GM19463 (cell line): ENCODE results near the gene TRRAP.

Source experiments
- ATAC-seq: cut with Tn5 transposase; IDR thresholded peaks from one replicate; pipeline ENCODE4 v1.9.1; 2021; ENCODE audit warnings: mild to moderate bottlenecking, moderate library complexity; ENCODE audit not compliant: unreplicated experiment

Gene TRRAP

DNA sequence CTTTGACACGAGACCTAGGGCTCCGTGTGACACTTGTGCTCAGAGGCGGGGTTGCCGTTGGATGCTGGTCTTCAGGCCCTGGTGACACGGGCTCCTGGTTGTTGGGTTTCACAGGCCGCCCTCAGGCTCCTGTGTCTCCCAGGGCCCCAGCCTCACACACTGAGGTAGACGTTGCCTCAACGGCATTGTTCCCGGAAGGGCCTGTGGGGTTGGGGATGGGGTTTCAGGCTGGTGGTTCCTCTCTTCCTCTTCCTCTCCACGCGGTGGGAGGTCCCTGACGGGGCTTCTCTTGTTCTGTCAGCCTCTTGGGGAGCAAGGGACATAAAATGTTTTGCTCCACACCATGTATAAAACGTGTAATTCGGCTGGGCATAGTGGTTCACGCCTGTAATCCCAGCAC is 125.1 kb downstream of the TRRAP start:
- ATAC-seq: no peak

DNA sequence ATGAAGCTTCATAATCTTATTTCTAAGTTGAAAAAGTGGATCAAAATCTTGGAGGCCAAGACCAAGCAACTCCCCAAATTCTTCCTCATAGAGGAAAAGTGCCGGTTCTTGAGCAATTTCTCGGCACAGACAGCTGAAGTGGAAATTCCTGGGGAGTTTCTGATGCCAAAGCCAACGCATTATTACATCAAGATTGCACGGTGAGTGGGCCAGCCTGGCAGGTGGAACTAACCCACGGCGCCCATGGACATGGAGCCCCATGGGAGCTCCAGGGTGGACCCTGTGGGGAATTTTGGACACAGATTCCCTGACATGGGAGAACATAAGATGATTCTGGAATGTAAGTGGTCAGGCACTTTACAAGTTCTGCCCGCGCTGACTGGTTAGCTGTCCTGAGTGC is 125.9 kb downstream of the TRRAP start:
- ATAC-seq: no peak

DNA sequence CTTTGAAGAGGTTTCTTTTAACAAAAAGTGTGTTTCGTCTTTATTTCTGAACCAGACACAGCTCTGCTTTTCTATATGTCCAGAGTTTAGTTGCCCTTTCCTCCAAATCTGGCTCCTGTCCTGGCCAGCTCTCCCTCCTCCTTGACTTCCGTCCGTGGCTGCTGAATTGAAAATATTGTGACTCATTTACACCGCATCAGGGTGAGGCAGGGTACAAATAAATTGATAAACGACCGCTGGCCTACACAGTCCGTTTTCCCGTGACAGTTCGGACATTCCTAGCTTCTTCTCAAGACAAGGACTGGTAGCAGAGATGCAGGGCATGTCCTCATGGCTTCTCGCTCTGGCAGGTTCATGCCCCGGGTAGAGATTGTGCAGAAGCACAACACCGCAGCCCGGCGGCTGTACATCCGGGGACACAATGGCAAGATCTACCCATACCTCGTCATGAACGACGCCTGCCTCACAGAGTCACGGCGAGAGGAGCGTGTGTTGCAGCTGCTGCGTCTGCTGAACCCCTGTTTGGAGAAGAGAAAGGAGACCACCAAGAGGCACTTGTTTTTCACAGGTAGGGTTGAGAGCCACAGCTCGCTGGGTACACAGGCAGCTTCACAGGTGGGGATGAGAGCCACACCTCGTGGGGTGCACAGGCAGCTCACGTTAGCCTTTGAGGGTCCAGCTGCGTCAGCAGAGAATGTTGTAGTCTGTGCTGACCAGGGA is 126.6 kb downstream of the TRRAP start:
- no peak for ATAC-seq

DNA sequence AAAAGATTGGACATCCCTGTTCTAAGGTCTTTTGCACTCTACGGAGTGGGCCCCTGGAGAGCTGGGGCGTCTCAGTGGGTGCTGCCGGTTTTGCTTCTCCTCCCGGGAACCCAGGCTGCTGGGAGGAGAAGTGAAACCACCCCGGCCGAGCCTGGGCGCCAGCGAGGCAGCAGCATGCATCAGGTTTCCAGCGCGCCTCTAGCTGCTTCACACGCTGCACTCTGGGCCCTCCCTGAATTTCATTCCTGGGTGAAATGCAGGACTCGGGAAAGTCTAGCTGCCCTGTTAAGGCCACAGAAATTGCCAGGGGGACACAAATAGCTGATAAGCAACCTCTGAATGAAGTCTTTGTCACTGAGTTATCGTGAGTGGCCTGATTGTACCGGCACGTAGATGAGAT is 127.4 kb downstream of the TRRAP start:
- ATAC-seq: no peak

DNA sequence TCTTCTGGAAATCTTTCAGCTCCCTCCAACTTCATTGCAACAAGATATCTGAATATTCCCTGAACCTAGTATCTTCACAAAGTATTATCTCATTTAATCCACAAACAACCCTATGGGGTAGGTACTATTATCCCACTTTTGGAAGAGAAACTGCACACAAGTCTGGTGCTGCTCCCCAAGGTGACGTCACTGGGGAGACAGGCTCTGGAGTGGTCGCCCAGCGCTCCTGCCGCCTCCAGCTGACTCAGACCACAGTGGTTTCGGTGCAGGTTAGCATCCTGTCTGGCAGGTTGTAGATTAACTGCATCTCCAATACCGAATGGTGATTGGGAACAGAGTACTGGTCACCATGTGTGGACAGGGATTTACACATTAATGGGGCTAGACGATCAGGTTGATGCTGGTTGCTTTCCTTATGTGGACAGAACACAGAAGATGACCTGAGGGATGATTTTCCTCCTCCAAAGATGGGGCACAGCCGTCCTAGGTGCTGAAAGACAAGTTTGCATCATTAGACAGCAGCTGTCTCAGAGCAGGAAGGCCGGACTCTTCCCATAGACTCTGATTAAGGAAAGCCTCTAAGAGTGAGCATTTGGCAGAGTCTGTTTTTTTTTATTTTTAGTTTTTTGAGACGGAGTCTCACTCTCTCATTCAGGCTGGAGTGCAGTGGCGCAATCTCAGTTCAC is 128.6 kb downstream of the TRRAP start:
- ATAC-seq: no peak

DNA sequence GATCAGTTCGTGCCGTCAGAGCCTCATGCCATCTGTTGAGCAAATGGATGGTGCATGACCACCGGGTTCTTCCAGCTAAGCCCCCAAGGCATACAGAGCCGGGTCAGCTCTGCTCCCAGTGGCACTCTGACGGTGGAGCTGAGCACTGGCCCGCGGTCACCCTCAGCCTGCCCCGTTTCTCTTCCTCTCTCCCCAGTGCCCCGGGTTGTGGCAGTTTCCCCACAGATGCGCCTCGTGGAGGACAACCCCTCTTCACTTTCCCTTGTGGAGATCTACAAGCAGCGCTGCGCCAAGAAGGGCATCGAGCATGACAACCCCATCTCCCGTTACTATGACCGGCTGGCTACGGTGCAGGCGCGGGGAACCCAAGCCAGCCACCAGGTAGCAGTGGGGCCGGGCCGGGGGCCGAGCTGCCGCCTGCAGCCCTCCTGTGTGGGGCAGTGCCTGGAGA is 129.9 kb downstream of the TRRAP start:
- no peak for ATAC-seq

DNA sequence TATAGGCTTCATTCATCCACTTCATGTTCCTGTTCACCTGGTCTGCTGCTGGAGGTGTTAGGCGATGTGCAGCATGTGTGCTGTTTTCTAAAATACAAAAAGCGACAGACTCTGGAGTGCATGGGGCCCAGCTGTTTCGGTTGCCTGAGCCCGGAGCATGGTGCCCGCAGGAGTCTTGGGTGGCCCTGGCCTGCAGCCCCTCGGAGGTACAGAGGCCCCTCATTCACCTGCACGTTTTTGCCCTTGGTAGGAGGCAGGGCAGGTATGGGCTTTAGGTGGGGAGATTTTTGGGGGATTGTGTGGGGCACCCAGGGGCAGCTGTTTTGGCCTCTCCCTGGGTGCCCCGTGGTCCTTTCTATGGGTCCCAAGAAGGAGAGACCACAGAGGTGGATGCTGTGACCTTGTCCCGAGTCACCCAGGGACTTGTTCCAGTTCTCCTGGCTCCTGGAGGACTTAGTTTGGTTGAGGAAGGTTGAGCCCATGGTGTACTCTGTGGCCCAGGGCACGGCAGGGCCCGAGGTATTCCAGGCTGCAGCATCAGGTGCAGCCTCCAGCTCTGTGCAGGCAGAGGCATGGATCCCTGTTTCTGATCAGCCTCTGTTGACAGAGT is 130.7 kb downstream of the TRRAP start:
- ATAC-seq: no peak

DNA sequence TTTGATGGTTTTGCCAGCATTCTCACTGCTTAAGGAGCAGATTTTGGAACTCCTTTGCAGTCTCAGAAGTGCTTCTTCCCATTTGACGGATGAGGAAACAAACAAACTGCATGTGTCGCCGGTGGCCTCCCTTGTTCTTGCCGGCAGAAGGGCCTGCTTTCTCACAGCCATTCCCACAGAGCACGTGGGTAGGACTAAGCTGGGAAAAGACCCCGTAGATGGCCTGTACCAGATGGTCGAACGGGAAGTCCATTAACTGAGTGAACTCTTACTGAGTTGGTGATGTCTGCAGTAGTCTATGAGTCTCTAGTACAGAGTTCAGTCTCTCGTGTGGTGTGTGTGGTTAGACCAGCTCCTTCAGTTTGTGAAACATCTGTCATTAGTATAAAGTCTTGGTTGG is 131.9 kb downstream of the TRRAP start:
- no peak for ATAC-seq

DNA sequence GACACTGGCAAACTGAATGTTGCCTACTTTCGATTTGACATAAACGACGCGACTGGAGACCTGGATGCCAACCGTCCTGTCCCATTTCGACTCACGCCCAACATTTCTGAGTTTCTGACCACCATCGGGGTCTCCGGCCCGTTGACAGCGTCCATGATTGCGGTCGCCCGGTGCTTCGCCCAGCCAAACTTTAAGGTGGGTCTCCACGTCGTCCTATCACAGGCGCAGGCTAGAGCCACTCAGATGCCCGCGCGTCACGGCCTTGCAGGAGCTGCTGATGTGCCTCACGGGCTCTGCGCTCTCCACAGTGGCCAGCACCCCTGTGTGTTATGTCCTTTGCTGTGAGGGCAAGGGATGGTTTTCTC is 133.0 kb downstream of the TRRAP start:
- ATAC-seq: no peak

DNA sequence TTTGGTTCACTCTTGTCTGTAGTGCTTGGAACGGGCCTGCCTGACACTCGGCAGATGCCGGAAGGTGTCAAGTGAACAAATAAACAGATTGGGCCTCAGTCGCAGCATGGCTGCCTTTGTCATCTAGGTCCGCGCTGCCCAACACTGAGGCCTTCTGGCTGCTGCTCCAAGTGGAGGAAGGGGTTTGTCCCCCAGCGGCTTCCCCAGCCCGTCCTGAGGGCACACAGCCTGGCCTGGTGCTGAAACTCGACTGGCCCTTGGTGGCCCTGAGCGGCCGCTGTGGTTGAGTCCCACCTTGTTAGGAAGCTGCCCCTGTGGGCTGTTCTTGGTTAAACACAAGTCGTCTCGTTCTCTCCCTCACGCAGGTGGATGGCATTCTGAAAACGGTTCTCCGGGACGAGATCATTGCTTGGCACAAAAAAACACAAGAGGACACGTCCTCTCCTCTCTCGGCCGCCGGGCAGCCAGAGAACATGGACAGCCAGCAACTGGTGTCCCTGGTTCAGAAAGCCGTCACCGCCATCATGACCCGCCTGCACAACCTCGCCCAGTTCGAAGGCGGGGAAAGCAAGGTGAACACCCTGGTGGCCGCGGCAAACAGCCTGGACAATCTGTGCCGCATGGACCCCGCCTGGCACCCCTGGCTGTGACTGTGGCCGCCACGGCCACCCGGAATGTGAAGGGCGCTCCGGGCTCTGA is 133.5 kb downstream of the TRRAP start:
- no peak for ATAC-seq

DNA sequence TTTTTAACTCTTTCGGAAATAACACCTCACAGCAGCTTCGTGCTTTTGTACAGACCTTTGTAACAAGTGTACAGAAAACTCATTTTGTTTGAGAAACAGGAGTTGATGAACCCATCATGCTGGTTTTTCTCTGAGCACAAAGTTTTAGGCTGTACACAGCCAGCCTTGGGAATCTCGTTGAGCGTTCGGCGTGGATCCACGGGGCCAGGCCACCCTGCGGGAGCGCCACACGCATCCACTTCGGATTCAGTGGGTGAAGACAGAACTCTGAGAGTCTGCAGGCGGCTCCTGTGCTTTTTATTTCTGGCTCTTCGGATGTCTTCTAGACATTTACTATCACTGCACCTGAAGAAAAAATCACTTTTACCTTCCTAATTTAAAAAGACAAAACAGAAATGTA is 134.4 kb downstream of the TRRAP start:
- ATAC-seq: no peak

DNA sequence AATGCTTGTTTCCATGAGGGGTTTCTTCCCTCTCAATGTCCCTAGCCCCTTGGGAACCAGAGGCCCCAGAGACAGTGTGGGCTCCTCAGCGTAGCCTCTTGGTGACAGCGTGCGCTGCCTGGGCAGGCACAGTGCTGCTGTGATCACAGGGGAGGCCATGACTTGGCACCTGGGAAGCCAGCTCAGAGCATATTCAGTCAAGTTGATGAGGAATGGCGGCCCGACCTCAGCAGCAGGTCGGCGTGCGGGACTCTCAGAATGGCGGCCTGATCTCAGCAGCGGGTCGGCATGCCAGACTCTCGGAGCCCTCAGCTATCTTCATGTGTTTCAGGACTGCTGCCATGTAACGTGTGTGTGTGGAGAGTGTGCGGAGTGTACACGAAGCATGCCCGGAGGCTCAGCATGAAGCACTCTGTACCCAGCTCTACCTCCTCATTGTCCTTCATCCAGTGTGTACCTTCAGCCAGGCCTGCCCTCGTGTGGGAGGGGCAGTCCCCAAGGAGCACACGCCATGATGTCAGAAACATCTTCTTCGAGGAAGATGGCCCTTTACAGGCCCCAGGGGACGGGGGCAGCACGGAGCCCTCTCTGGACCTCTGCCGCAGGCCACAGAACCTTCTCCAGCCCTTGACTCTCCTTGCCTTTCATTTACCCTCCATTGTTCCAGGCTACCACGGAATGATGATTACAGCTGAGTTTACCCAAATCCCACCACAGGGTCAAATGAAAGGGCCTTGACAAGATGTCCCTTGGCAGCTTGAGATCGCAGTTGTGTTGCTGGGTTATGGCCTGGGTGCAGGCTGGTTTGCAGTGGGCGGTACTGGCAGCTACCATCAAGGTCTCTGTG is 135.2 kb downstream of the TRRAP start:
- no peak for ATAC-seq

DNA sequence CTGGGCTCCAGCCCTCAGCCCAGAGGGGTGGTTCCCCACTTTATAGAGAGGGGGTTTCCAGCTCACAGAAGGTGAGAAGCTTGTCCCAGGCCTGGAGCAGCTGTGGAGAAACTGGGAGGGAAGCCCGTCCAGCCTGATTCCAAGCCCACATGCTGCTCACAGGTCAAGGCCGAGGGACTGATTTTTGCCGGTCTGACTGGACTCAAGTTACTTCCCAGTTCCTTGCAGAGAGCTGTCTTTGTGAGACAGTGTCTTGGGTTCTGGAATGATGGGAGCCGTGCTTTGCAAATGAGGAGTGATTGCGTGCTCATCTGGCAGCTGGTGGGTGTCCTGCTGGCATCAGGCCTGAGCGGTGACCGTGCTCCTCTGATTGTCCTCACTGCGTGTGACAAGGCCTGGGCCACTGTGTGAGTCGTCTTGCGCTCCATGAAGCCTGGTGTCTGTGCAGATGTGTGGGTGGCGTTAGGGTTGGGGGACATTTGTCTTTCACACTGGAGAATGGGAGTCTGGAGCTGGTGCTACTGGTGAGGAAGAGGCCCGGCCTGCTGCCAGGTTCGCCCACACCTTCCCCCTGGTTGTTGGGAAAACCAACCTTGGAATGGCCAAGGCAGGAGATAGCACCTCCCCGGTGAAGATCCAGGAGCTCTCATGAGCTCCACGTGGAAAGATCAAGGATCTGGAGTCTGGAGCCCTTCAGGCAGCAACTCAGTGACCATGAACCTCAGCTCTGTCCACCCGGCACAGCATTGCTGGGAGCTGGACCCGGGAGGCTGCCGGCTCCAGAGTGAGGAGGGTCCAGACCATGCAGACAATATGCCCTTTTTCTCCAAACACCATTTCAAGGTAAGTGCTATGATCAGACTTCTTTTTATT is 136.0 kb downstream of the TRRAP start:
- ATAC-seq: no peak

DNA sequence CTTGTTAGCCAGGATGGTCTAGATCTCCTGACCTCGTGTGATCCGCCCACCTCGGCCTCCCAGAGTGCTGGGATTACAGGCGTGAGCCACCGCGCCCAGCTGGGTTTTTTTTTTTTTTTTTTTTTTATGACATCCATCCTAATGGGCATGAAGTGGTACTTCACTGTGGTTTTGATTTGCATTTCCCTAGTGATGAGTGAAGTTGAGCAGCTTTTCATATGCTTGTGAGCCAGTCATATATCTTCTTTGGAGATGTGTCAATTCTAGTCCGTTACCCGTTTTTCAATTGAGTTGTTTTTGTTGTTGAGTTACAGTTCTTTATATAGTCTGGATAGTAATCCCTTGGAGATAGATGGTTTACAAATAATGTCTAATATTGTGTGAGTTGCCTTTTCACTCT is 137.9 kb downstream of the TRRAP start:
- no peak for ATAC-seq

DNA sequence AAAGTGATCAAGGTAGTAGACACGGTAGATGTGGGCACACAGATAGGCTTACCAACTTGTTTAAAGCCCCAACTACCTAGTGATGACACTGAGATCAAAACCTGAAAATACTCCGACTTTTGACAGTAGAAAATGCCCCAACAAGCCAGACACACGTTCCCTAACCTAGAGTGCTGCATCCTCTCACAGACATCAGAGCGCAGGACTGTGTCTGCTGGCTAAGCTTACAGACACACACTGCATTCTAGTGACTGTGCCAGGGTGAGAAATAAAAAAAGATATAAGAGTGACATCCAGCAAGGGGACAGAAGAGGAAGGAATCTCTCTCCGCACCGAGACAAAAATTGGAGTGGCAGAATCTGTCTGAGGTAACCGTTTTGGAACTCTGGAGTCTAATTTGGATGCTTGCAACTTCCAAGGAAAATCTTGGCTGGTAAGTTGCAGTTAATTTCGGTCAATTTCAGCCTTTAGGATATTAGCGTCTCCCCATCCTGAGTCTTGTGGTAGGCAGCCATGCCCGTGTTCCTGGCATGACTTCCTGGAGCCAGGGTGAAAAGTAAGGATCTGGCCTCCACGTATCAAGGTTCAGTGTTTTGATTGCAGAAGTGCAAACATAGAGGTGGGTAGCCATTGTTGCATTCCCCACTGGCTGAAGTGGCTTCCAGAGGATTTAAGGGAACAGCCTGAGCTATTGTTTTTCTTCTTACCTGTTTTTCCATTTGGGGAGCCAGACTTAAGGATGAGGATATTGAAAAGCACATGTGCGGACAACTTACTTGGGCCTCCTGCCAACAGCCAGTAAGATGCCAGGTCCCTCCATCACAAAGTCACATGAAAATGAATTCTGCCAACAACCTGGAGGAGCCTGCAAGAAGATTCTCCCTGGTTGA is 141.4 kb downstream of the TRRAP start:
- ATAC-seq: no peak

DNA sequence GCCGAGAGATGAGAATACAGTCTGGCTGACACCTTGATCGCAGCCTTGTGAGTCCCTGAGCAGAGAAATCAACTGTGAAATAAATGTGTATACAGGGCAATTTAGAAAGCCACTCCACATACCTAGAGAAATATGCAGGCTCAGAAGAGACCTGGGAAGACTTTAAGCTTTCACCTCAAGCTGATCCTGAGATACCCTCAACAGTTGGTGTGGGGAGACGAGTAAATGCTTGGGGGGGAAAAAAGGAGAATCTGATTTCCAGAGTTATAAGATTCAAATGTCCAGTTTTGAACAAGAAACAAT is 142.0 kb downstream of the TRRAP start:
- no peak for ATAC-seq

DNA sequence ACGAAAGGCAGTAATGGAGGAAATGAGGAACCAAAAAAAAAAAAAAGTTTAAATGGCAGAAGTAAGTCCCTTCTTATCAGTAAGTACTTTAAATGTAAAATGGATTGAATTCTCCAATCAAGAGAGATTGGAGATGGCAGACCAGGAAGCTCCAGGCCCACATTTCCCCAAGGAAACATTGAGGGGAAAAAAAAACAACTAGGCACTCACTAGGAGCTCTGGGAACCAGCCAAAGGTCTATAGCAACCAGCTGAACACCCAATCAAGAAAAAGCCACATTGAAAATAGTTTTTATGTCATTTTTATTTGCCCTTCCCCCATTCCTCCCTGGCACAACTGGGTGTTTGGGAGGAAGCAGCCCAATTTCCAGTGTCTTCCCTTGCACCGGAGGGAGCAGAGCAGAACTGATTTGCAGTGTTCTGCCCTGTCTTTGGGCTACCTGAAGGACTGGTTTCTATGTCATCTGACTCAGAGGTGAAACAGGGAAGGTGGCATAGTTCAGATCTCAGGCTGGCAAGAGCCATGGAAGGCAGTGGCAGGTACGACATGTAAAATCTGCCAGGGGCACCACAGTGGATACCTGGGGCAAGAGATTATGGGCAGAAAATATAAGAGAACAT is 143.7 kb downstream of the TRRAP start:
- no peak for ATAC-seq

DNA sequence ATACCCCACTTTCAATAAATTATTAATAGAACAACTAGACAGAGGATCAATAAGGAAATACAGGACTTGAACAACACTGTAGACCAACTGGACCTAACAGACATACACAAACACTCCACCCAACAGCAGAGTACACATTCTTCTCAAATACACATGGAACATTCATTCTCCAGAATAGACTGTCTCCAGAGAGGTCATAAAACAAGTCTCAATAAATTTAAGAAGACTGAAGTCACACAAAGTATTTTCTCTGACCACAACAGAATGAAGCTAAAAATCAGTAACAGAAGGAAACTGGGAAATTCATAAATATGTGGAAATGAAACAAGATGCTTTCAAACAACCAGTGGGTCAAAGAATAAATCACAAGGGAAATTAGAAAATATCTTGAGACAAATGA is 145.7 kb downstream of the TRRAP start:
- no peak for ATAC-seq

DNA sequence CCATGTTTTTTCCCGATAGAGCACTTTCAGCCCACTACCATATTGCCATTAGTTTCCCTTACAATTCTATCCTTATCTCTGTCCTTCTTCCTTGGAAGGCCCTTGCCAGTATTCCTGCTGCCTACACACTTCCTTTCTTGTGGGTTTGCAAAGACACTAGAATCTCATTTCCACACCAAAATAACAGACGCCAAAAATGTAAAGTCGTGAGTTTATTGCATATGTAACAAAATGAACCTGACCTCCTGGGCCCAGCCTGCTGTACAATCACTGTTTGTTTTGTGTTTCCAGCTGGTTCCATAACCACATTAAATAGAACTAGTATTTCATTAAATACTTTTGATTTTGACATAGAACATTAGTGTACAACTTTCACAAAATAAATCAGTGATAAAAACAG is 148.9 kb downstream of the TRRAP start:
- ATAC-seq: no peak
